Keratinocyte (primary cell): ENCODE data around the gene SELENOV. TPM values are rescaled to one million over a fixed set of nuclear protein-coding genes. Genes with fewer than 3 reads are reported as not detected.

Experiments
- DNase-seq: peaks from one replicate; pipeline ENCODE4 v3.0.0-alpha.2; 2011; ENCODE audit warnings: low read depth, missing footprints, low spot score
- FAIRE-seq: peaks from 2 replicates; lab custom pipeline; 2011; peaks lifted over from hg19 to GRCh38; lab: Jason Lieb, UNC
- H2AFZ ChIP-seq: 2 replicates; pipeline ENCODE4 v1.6.0; 2012; ENCODE audit warnings: low read length, control low read depth, inconsistent platforms; ENCODE audit not compliant: control insufficient read depth
- H3K27ac ChIP-seq: 2 replicates; pipeline ENCODE4 v1.5.1; 2011; ENCODE audit warnings: low read length; ENCODE audit not compliant: control insufficient read depth, insufficient read depth
- H3K27me3 ChIP-seq: 3 replicates; pipeline ENCODE4 v1.6.0; 2011; ENCODE audit warnings: low read length; ENCODE audit not compliant: control insufficient read depth, insufficient read depth; ENCODE audit errors: extremely low read depth
- H3K36me3 ChIP-seq, 2 experiments: 2 replicates in 1 of 2; 3 replicates in 1 of 2; pipeline ENCODE4 v1.5.1; 2011; ENCODE audit warnings: low read length in 2 of 2, mild to moderate bottlenecking in 1 of 2; ENCODE audit not compliant: control insufficient read depth in 2 of 2, insufficient read depth in 2 of 2; ENCODE audit errors: extremely low read depth in 1 of 2
- H3K4me1 ChIP-seq: 3 replicates; pipeline ENCODE4 v1.5.1; 2011; ENCODE audit warnings: low read length; ENCODE audit not compliant: control insufficient read depth, insufficient read depth; ENCODE audit errors: extremely low read depth
- H3K4me2 ChIP-seq: 3 replicates; pipeline ENCODE4 v1.6.0; 2011; ENCODE audit warnings: low read depth, low read length; ENCODE audit not compliant: control insufficient read depth, insufficient read depth; ENCODE audit errors: extremely low read depth
- H3K4me3 ChIP-seq, 3 experiments: fragments of 200-600 bp in 1 of 3; sonication (generic) in 1 of 3; 2 replicates in 2 of 3; 3 replicates in 1 of 3; pipeline ENCODE4 v1.5.1; 2011 to 2016; ENCODE audit warnings: low read length in 3 of 3, mild to moderate bottlenecking in 3 of 3, control low read depth in 2 of 3, inconsistent platforms in 1 of 3, low read depth in 1 of 3, mixed read lengths in 1 of 3, mixed run types in 1 of 3, moderate library complexity in 1 of 3; ENCODE audit not compliant: control insufficient read depth in 2 of 3, insufficient read depth in 2 of 3; ENCODE audit errors: extremely low read depth in 1 of 3
- H3K79me2 ChIP-seq: 2 replicates; pipeline ENCODE4 v1.6.0; 2012; ENCODE audit warnings: low read length; ENCODE audit not compliant: control insufficient read depth, insufficient read depth
- H3K9ac ChIP-seq: 3 replicates; pipeline ENCODE4 v1.6.0; 2011; ENCODE audit warnings: low read length; ENCODE audit not compliant: control insufficient read depth, insufficient read depth; ENCODE audit errors: extremely low read depth
- H3K9me1 ChIP-seq: 3 replicates; pipeline ENCODE4 v1.6.0; 2011; ENCODE audit warnings: low read length; ENCODE audit not compliant: control insufficient read depth, insufficient read depth; ENCODE audit errors: extremely low read depth
- H3K9me3 ChIP-seq: 2 replicates; pipeline ENCODE4 v1.5.1; 2012; ENCODE audit warnings: low read depth, low read length; ENCODE audit not compliant: control insufficient read depth
- H4K20me1 ChIP-seq: 3 replicates; pipeline ENCODE4 v1.6.0; 2011; ENCODE audit warnings: low read length; ENCODE audit not compliant: control insufficient read depth, insufficient read depth; ENCODE audit errors: extremely low read depth
- EZH2 ChIP-seq: IDR thresholded peaks from one replicate; pipeline ENCODE4 v1.6.1; 2012; ENCODE audit warnings: inconsistent platforms, mild to moderate bottlenecking, low read length, moderate library complexity
- dilution Hi-C: fragments of 300-500 bp; cut with MboI; formaldehyde crosslinking; loops from one replicate; pipeline ENCODE4 v1.7.0; 2020; ENCODE audit warnings: low sequenced_read_pairs; ENCODE audit not compliant: extremely low pct_ligation_motif_present
- polyA plus RNA-seq, 5 experiments: library from polyadenylated mRNA; depleted of rRNA in 3 of 5; stranded (reverse) in 3 of 5; stranded (forward) in 1 of 5; unstranded in 1 of 5; fragments of >200 nt; gene quantifications; 1 replicate in 1 of 5; 2 replicates in 3 of 5; 3 replicates in 1 of 5; pipeline versions ENCODE4 v1.2.1 to v1.2.3, GENCODE V29; 2011 to 2012; ENCODE audit warnings: missing spikeins in 2 of 5, low read depth in 1 of 5, low replicate concordance in 1 of 5
- TF ChIP-seq, protein P1 (sequence below), 3 experiments: IDR thresholded peaks in 1 of 3; conservative IDR thresholded peaks in 1 of 3; optimal IDR thresholded peaks in 1 of 3; 2 replicates in 2 of 3; 3 replicates in 1 of 3; pipeline versions ENCODE3 to v1.5.1; 2011; ENCODE audit warnings: low read length in 3 of 3, mild to moderate bottlenecking in 3 of 3, moderate library complexity in 2 of 3, control low read depth in 1 of 3, inconsistent platforms in 1 of 3; ENCODE audit not compliant: insufficient read depth in 2 of 3; ENCODE audit errors: extremely low read depth in 1 of 3

Gene SELENOV
- polyA plus RNA-seq, 1 donor (not counting 4 experiments of a cell fraction or from before 2014, with no cell fraction given), result not detected

GRCh38 chr19:39471756-39472536 lies 43.0 kb upstream of the SELENOV start:
- Histone ChIP-seq H3K36me3 (peaks cover 65 to 81% of the 10 kb centered on the region in 2 experiments), H2AFZ (no peak overlapping the region), H3K9me3 (no peaks in the 10 kb centered on the region), H3K9me1 (no peaks in the 10 kb centered on the region), H3K27ac (no peak overlapping the region), H3K4me2 (no peak overlapping the region), H4K20me1 (no peaks in the 10 kb centered on the region), H3K79me2 (no peaks in the 10 kb centered on the region), H3K9ac (no peak overlapping the region), H3K4me3 (no peak overlapping the region), H3K27me3 (no peaks in the 10 kb centered on the region), H3K4me1 (no peaks in the 10 kb centered on the region)
- FAIRE-seq (no peak), DNase-seq (no peak)
- dilution Hi-C loops, result no loop called here
- TF ChIP-seq EZH2, result no peak
- TF ChIP-seq, protein P1, sequence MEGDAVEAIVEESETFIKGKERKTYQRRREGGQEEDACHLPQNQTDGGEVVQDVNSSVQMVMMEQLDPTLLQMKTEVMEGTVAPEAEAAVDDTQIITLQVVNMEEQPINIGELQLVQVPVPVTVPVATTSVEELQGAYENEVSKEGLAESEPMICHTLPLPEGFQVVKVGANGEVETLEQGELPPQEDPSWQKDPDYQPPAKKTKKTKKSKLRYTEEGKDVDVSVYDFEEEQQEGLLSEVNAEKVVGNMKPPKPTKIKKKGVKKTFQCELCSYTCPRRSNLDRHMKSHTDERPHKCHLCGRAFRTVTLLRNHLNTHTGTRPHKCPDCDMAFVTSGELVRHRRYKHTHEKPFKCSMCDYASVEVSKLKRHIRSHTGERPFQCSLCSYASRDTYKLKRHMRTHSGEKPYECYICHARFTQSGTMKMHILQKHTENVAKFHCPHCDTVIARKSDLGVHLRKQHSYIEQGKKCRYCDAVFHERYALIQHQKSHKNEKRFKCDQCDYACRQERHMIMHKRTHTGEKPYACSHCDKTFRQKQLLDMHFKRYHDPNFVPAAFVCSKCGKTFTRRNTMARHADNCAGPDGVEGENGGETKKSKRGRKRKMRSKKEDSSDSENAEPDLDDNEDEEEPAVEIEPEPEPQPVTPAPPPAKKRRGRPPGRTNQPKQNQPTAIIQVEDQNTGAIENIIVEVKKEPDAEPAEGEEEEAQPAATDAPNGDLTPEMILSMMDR (optimal IDR thresholded peaks at IDR 0.05 in 1 of 3, IDR thresholded peaks at IDR 0.05 in 1 of 3, conservative IDR thresholded peaks at IDR 0.05 in 1 of 3; ENCODE audit: extremely low read depth in 1 of 3, insufficient read depth in 2 of 3, low read length in 3 of 3), result no peak

- no peak for DNase-seq
- no peaks in the 10 kb centered on the region for H3K9me1 ChIP-seq
- peaks cover 59 to 76% of the 10 kb centered on the region in 2 experiments for H3K36me3 ChIP-seq
- no peaks in the 10 kb centered on the region for H3K27me3 ChIP-seq
- H4K20me1 ChIP-seq, result no peaks in the 10 kb centered on the region
- dilution Hi-C loops, result no loop called here
- no peak overlapping the region for H3K27ac ChIP-seq
- no peaks in the 10 kb centered on the region for H3K79me2 ChIP-seq
- no peak for TF ChIP-seq EZH2
- TF ChIP-seq, protein P1 (optimal IDR thresholded peaks at IDR 0.05 in 1 of 3, IDR thresholded peaks at IDR 0.05 in 1 of 3, conservative IDR thresholded peaks at IDR 0.05 in 1 of 3; ENCODE audit: extremely low read depth in 1 of 3, insufficient read depth in 2 of 3, low read length in 3 of 3), result no peak
- H3K4me3 ChIP-seq, result no peak overlapping the region
- H2AFZ ChIP-seq, result no peak overlapping the region
- H3K4me2 ChIP-seq, result no peak overlapping the region
- H3K4me1 ChIP-seq, result no peaks in the 10 kb centered on the region
- no peaks in the 10 kb centered on the region for H3K9me3 ChIP-seq
- H3K9ac ChIP-seq, result no peak overlapping the region
- no peak for FAIRE-seq
Observed at GRCh38 chr19:39472746-39473442, 42.0 kb upstream of the SELENOV start.
